Neuronal stem cell (in vitro differentiated cells): ENCODE data around the gene NPR3.

Experiments
- DNase-seq: peaks from one replicate; pipeline ENCODE4 v3.0.0-alpha.2; 2013; ENCODE audit warnings: low spot score
- H2AFZ ChIP-seq: one replicate; pipeline ENCODE4 v1.6.1; 2013; ENCODE audit warnings: mild to moderate bottlenecking, low read length, inconsistent platforms
- H2AK5ac ChIP-seq: 2 replicates; pipeline ENCODE4 v1.6.1; 2013; ENCODE audit warnings: low read depth, mild to moderate bottlenecking, inconsistent platforms, low read length, moderate library complexity, mixed read lengths
- H2BK120ac ChIP-seq: 2 replicates; pipeline ENCODE4 v1.6.1; 2013; ENCODE audit warnings: low read depth, mild to moderate bottlenecking, inconsistent platforms, low read length, moderate library complexity, mixed read lengths
- H2BK12ac ChIP-seq: one replicate; pipeline ENCODE4 v1.6.1; 2013; ENCODE audit warnings: low read length, inconsistent platforms
- H2BK15ac ChIP-seq: 2 replicates; pipeline ENCODE4 v1.6.1; 2013; ENCODE audit warnings: mild to moderate bottlenecking, low read length, inconsistent platforms, mixed read lengths
- H2BK5ac ChIP-seq: one replicate; pipeline ENCODE4 v1.6.1; 2013; ENCODE audit warnings: inconsistent platforms, mild to moderate bottlenecking, low read length, moderate library complexity
- H3K14ac ChIP-seq: one replicate; pipeline ENCODE4 v1.6.1; 2013; ENCODE audit warnings: low read length, inconsistent platforms
- H3K18ac ChIP-seq: 2 replicates; pipeline ENCODE4 v1.6.1; 2013; ENCODE audit warnings: low read length, inconsistent platforms
- H3K23ac ChIP-seq: 2 replicates; pipeline ENCODE4 v1.6.1; 2013; ENCODE audit warnings: low read depth, mild to moderate bottlenecking, mixed read lengths, low read length, inconsistent platforms; ENCODE audit not compliant: poor library complexity
- H3K27ac ChIP-seq: replicated peaks from 3 replicates; pipeline ENCODE4 v1.5.1; 2013; ENCODE audit warnings: low read length, inconsistent platforms
- H3K27me3 ChIP-seq, 3 experiments: 2 replicates each; pipeline ENCODE4 v1.6.1; 2013; ENCODE audit warnings: low read length in 3 of 3, mild to moderate bottlenecking in 2 of 3, inconsistent platforms in 1 of 3, low read depth in 1 of 3, mixed read lengths in 1 of 3, moderate library complexity in 1 of 3; ENCODE audit not compliant: control insufficient read depth in 3 of 3, insufficient read depth in 3 of 3
- H3K36me3 ChIP-seq, 2 donors: replicated peaks in 1 of 2; 2 replicates each; pipeline ENCODE4 v1.6.1; 2013; ENCODE audit warnings: low read length in 2 of 2; ENCODE audit not compliant: control insufficient read depth in 2 of 2, insufficient read depth in 2 of 2
- H3K4ac ChIP-seq: 2 replicates; pipeline ENCODE4 v1.6.1; 2013; ENCODE audit warnings: inconsistent platforms, mild to moderate bottlenecking, low read length, moderate library complexity
- H3K4me1 ChIP-seq, 2 donors: 1 replicate in 1 of 2; 2 replicates in 1 of 2; pipeline ENCODE4 v1.6.1; 2013; ENCODE audit warnings: low read length in 2 of 2, low read depth in 1 of 2; ENCODE audit not compliant: control insufficient read depth in 2 of 2, insufficient read depth in 1 of 2
- H3K4me2 ChIP-seq: one replicate; pipeline ENCODE4 v1.6.1; 2013; ENCODE audit warnings: mild to moderate bottlenecking, low read length, inconsistent platforms; ENCODE audit not compliant: insufficient read depth, poor library complexity, severe bottlenecking
- H3K4me3 ChIP-seq, 2 donors: 2 replicates each; pipeline ENCODE4 v1.5.1; 2013; ENCODE audit warnings: low read length in 2 of 2, mild to moderate bottlenecking in 2 of 2, inconsistent platforms in 1 of 2, moderate library complexity in 1 of 2
- H3K79me1 ChIP-seq: one replicate; pipeline ENCODE4 v1.6.1; 2013; ENCODE audit warnings: low read depth, mild to moderate bottlenecking, inconsistent platforms, low read length, moderate library complexity
- H3K9ac ChIP-seq: one replicate; pipeline ENCODE4 v1.6.1; 2013; ENCODE audit warnings: mild to moderate bottlenecking, low read depth, low read length, inconsistent platforms; ENCODE audit not compliant: poor library complexity
- H3K9me3 ChIP-seq, 2 donors: replicated peaks in 1 of 2; 2 replicates each; pipeline versions ENCODE3 to v1.6.1; 2013; ENCODE audit warnings: low read length in 2 of 2, mild to moderate bottlenecking in 2 of 2, inconsistent platforms in 1 of 2, low read depth in 1 of 2, mixed read lengths in 1 of 2, moderate library complexity in 1 of 2; ENCODE audit not compliant: control insufficient read depth in 2 of 2, insufficient read depth in 1 of 2
- H4K8ac ChIP-seq: one replicate; pipeline ENCODE4 v1.6.1; 2013; ENCODE audit warnings: low read depth, mild to moderate bottlenecking, inconsistent platforms, low read length, moderate library complexity
- H4K91ac ChIP-seq: one replicate; pipeline ENCODE4 v1.6.1; 2013; ENCODE audit warnings: low read length, low read depth, mild to moderate bottlenecking, inconsistent platforms; ENCODE audit not compliant: poor library complexity
- WGBS, 2 donors: extraction: QIAGEN DNeasy Blood & Tissue Kit; methylation state at CpG; one replicate each; pipeline ENCODE4 v1.1.7; 2013; ENCODE audit warnings: missing lambda C conversion rate in 2 of 2, mixed read lengths in 1 of 2; ENCODE audit not compliant: insufficient read length in 2 of 2, insufficient replicate concordance in 1 of 2; ENCODE audit errors: extremely low coverage in 2 of 2; 5-methylcytosine and 5-hydroxymethylcytosine counted together

Gene NPR3

DNA sequence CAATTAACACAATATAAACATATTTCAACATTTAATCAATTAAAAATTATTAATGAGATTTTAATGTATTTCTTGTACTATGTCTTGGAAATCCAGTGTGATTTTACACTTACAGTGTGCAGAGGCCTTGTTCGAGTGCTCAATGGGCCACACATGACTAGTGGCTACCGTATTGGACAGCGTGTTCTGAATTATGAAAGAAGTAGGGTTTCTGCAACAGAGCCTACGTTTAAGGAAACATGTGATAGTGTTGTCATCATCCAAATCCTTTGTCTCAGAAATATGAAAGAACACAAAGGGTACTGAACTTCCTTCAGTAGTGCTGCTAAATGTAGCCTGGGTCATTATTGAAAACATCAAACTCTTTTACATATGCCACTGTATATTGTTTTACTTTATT lies 29.5 kb downstream of the NPR3 start:
- Histone ChIP-seq H3K4ac (no peak overlapping the region), H3K4me3 (no peak overlapping the region), H3K23ac (no peak overlapping the region), H3K4me1 (peaks cover 0 to 2% of the 10 kb centered on the region in 2 donors), H3K27me3 (no peaks in the 10 kb centered on the region), H3K36me3 (no peaks in the 10 kb centered on the region), H3K14ac (no peak overlapping the region), H2BK15ac (no peak overlapping the region), H3K4me2 (no peak overlapping the region), H2BK120ac (no peak overlapping the region), H2AFZ (no peak overlapping the region), H2BK5ac (no peak overlapping the region), H3K27ac (no peak overlapping the region), H4K8ac (no peak overlapping the region), H3K9me3 (no peaks in the 10 kb centered on the region), H3K79me1 (no peaks in the 10 kb centered on the region), H3K9ac (no peak overlapping the region), H2AK5ac (no peak overlapping the region), H4K91ac (no peak overlapping the region), H2BK12ac (no peak overlapping the region), H3K18ac (no peak overlapping the region)
- DNase-seq, result no peak
- no CpG with 5 or more reads among the region's 4 CpGs for WGBS, 2 donors

DNA sequence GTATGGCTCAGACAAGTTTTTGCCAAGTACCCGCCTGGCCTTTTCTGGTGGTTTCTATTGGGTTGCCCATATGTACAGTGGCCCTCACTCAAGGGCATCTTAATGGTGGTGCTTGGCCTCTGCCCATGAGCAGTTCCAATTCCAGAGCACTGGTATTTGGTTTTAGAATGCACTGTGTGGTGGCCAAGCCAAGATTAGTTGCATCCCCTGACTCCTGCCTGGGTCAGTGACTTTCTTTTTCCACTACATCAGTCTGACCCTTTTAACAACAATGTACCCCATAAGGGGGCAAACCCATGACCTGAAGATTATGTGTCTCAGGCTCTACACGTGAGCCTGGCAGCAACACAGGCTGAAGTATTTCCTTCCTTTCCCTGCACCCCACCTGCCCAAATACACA lies 34.2 kb downstream of the NPR3 start:
- H2AK5ac ChIP-seq, result no peak overlapping the region
- DNase-seq, result no peak
- no peak overlapping the region for H3K14ac ChIP-seq
- no peak overlapping the region for H4K8ac ChIP-seq
- H2AFZ ChIP-seq, result no peak overlapping the region
- WGBS, 2 donors, result no CpG with 5 or more reads among the region's 2 CpGs
- H3K4me1 ChIP-seq, result no peaks in the 10 kb centered on the region
- H2BK5ac ChIP-seq, result no peak overlapping the region
- no peaks in the 10 kb centered on the region for H3K36me3 ChIP-seq
- no peak overlapping the region for H3K23ac ChIP-seq
- H3K4me2 ChIP-seq, result no peak overlapping the region
- H3K18ac ChIP-seq, result no peak overlapping the region
- H3K4me3 ChIP-seq, result no peak overlapping the region
- no peak overlapping the region for H2BK15ac ChIP-seq
- H3K9ac ChIP-seq, result no peak overlapping the region
- no peaks in the 10 kb centered on the region for H3K9me3 ChIP-seq
- no peak overlapping the region for H4K91ac ChIP-seq
- H3K27me3 ChIP-seq, result no peaks in the 10 kb centered on the region
- no peak overlapping the region for H3K4ac ChIP-seq
- H3K79me1 ChIP-seq, result no peaks in the 10 kb centered on the region
- no peak overlapping the region for H2BK120ac ChIP-seq
- no peak overlapping the region for H3K27ac ChIP-seq
- H2BK12ac ChIP-seq, result no peak overlapping the region

DNA sequence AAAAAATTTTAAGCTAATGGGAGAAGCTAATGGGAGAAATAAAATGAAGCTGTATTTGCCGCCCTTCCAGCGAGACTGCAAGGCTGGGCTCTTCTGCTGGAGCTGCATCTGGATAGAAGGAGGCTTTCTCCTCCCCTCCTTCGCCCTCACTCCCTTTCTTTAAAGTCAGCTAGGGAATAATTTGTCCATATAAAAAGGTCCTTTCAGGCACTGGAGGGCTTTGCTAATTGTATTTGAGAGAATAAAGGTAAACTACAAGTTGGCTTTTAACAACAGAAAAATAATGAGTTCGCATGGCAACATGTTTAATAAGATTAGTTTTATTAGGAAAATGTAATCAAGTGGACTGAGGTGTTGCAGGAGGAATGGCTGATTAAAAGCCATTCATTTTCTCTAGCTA lies 41.3 kb downstream of the NPR3 start:
- H3K14ac ChIP-seq, result no peak overlapping the region
- peak overlapping the region; percentile 9 for H3K27ac ChIP-seq
- no peak overlapping the region for H3K4ac ChIP-seq
- WGBS, 2 donors, result no CpG with 5 or more reads among the region's 4 CpGs
- no peak overlapping the region for H3K23ac ChIP-seq
- H2BK15ac ChIP-seq, result no peak overlapping the region
- peaks cover 0 to 3% (median 0%) of the 10 kb centered on the region in 3 experiments for H3K27me3 ChIP-seq
- H2BK120ac ChIP-seq, result no peak overlapping the region
- no peaks in the 10 kb centered on the region for H3K9me3 ChIP-seq
- peak; percentile 17 for DNase-seq
- no peak overlapping the region for H4K8ac ChIP-seq
- no peak overlapping the region for H3K9ac ChIP-seq
- H2BK5ac ChIP-seq, result no peak overlapping the region
- no peak overlapping the region for H3K4me3 ChIP-seq
- H2BK12ac ChIP-seq, result no peak overlapping the region
- H4K91ac ChIP-seq, result no peak overlapping the region
- H3K36me3 ChIP-seq, result no peaks in the 10 kb centered on the region
- no peak overlapping the region for H2AFZ ChIP-seq
- H3K18ac ChIP-seq, result no peak overlapping the region
- no peak overlapping the region for H3K4me2 ChIP-seq
- no peak overlapping the region for H2AK5ac ChIP-seq
- no peaks in the 10 kb centered on the region for H3K79me1 ChIP-seq
- no peaks in the 10 kb centered on the region for H3K4me1 ChIP-seq

DNA sequence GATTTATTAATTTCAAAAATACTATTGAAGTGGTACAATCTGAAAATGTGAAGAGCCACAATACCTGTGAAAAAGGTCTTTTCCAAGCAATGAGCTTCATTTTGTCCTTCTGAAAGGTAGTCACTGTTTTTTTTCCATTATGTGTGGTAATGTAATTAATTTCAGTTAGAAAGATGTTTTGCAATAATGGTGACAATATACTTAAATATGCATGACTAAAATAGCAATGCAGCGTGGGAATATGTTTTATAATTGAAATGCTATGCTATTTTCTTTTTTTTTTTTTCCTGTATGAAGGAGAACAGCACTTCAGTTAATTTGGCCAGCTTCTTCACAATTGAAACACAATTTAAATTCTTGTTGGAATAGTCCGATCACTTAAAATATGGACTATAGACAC lies 41.9 kb downstream of the NPR3 start:
- Histone ChIP-seq H2BK5ac (no peak overlapping the region), H3K23ac (no peak overlapping the region), H3K14ac (no peak overlapping the region), H2BK120ac (no peak overlapping the region), H3K4me1 (no peaks in the 10 kb centered on the region), H2AK5ac (no peak overlapping the region), H2BK12ac (no peak overlapping the region), H3K27ac (no peak overlapping the region), H3K4me2 (no peak overlapping the region), H3K4ac (no peak overlapping the region), H2AFZ (no peak overlapping the region), H3K36me3 (no peaks in the 10 kb centered on the region), H3K4me3 (no peak overlapping the region), H4K91ac (no peak overlapping the region), H3K9ac (no peak overlapping the region), H2BK15ac (no peak overlapping the region), H3K18ac (no peak overlapping the region), H4K8ac (no peak overlapping the region), H3K79me1 (no peaks in the 10 kb centered on the region), H3K27me3 (peaks cover 0 to 3% (median 0%) of the 10 kb centered on the region in 3 experiments), H3K9me3 (no peaks in the 10 kb centered on the region)
- DNase-seq, result no peak
- no CpG with 5 or more reads among the region's 2 CpGs for WGBS, 2 donors
